Measurements from ENCODE around the gene TRIM10.
A peak's percentile ranks its signal among the peaks of the same experiment; 100 is the strongest.
"Not testable (repeated sequence)": the region's sequence is repeated elsewhere in the genome, so short reads cannot be mapped to it uniquely, and the experiment has no call there.

TRIM10 gene

DNA sequence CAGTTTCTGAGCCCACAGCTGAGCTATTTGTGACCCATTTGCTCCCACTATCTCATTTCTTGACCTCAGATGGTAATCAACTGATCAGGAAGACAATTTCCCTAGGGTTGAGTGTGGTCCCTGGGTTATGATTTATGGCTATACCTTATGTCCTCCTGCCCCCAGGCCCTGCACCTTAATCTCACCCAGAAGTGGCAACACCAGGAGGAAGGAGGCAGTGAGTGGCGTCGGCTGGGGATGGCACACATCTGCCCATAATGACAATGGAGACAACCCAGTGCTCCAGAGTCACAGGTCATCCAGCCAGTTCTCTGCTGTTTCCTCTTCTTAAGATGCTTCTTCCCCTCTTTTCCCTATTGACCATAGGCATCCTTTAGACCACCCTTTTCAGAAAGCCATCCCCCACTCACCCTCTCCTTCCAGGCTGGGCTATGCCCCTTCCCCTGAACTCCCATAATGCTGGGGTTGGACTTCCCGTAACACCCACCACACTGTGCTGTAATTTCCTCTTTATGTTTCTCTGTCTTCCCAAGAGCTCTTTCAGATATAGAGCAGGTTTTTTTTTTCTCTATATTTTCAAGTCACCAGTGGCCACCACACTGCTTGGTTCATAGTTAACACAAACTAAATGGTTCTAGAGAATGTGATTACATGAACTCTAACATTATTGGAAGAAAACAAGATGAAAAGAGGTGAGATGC is 8.0 kb downstream of the TRIM10 start:
- no peak for DNase-seq

DNA sequence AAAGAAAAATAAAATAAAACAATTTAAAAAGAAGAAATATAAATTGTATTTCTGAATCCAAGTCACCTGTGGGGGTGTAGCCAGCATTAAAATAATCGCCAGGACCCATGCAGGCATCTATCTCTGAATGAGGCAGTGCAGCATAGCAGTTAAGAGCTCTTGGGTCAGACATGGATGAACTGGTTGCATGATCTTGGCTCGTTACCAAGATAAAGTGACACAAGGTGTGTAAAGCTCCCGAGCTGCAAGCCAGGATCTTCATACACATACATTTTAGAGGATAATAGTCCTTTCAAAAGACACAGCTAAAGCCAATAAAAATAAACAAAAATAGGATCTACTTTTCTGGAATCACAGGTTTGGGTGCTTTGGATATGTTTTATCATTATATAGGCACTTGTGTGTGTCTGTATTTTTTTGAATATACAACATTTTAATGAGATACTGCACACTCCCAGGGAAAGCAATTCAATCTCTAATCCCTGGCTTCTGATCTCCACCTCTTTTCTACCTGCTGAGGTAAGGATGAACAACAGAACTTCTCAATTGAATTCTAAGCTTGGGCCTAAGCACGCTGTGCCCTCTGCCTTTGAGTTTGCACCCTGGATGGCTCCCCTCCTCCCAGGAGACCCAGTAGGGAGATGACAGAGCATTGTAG is 8.9 kb downstream of the TRIM10 start:
- no peak for DNase-seq

DNA sequence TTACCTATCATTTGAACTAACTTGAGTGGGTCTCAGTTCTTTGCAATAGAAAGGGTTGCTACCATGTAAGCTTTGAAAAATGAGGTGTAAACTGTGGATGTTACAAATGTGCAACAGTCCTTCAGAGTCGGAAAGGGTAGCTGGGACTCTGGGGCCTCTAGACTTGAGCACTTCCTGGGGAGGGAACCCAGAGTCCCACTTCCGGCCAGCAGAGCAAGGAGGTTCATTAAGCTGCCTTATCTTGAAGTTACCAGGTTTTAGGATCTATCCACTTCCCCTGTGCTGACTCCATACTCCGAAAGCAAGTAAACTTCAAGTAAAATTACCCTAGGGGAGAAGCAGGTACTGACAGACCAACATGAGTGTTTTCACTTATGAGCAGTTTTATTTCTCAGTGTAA is 9.4 kb downstream of the TRIM10 start:
- DNase-seq = no peak

DNA sequence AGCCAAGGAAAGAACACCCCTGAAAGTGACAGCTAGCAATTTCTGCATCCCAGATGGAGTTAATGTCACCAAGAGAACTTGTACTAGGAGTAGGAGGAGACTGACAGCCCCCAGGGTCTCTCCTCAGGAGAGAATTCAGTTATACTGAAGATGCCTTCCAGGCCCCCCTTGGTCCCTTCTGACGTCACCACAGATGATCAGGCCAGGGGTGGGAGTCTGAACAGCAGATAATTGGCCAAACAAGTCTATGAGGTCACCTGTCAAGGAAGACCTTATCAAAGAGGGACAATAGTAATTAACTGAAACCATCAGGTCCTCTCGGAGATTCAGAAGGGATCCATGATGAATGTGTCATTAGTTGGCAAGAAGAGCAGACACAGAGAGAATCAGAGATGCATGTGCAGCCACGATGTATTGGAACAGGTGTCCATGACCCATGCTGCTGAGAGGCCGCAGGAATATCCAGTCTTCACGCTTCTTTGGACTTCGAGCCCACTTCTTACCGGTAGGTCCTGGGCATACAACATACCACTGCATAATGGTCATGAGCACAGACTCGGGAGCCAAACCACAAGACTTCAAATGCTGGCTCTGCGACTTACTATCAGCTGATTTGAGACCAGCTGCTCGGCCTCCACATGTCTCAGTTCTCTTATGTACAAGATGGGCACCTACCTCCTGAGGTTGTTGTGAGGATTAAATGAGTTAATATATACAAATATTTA is 10.2 kb downstream of the TRIM10 start:
- no peak for DNase-seq

DNA sequence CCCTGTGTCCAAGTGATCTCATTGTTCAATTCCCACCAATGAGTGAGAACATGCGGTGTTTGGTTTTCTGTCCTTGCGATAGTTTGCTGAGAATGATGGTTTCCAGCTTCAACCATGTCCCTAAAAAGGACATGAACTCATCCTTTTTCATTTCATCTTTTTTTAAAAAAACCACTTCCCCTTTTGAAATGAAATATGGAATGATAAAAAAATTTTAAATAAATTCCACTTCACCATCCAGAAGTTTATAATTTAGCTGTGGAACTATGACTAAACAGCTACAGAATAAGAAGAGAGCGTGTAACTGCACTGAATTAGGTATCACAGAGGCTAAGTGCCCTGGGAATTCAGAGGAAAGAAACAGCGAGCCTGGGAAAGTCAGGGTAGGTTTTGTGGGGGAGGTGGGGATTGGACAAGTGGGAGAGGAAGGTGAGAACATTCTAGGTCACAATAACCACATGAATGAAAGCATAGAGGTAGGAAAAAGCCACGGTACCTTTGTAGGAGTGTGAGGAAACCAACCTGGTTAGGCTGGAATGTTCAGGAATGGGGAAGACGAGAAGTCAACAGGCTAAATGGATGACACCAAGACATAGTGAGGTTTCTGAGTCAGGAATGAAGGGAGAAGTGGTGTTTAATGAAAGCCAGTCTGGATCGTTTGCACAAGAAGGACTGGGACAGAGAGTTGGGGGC is 11.0 kb downstream of the TRIM10 start:
- no peak for DNase-seq

DNA sequence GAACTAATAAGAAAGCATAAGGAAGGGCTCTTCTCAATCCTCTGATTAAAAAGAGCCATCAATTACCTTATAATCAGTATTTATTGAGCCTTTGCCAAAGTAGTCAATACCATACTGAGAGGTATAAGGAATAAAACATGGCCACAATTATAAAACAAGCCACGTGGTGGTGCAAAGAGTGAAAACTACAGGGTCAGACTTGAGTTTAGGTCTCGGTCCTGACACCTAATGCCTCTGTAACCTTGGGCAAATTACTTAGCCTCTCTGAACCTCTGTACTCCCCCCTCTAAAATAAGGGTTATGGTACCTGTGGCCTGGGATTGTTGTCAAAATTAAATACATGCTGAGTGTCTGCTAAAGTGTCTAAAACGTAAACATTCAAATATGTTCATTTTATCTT is 11.8 kb downstream of the TRIM10 start:
- no peak for DNase-seq

DNA sequence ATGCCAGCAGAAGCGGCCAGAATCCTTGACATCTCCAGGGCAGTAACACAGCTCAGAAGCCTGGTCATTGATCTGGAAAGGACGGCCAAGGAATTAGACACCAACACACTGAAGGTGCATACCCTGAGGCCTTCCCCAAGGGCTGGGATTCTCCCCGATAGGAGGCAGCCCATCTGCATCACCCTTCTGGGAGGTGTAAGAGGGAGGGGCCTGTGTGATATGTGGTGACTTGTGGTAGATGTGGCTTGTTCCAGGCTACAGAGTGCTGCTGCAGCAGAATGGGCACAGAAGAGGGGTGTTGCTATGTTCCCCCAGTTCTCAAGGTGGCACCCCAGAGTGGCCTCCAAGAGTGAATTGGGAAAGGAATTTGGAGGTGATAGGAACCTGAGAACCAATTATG is 13.9 kb downstream of the TRIM10 start:
- DNase-seq = no peak

DNA sequence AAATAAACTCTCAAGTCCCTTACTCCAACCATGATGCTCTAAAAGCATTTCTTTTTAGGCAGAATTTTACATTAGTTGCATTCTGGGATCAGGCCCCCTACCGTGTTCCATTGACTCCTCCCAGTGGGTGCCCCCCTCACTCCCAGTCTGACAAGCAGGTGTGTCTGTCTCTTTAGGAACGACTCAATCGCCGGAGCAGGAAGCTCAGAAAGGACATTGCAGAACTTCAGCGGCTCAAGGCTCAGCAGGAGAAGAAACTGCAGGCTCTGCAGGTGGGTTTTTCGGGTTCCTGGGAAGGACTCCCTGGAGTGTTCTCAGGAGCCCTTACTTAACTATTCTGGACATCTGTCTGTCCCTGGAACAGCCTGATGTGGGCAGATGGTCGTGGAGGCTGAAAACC is 15.2 kb downstream of the TRIM10 start:
- no peak for DNase-seq

DNA sequence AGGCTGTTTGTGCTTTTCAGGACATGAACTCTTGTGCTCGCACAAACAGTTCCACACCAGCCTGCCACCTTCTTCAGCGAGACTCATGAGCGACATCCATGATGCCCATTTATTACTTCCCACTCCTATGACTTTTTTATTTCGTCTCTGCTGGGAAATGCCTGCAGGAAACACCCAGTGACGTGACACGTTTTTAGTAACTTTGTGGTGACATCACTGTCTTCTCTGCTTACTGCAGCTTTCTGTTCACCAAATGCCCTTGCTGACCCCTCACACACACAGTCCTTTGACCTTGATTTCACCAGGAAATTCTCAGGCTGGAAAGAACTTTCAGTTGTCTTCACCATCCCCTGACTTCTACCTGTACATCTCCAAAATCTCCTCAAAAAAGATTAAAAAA is 16.2 kb downstream of the TRIM10 start:
- no peak for DNase-seq

DNA sequence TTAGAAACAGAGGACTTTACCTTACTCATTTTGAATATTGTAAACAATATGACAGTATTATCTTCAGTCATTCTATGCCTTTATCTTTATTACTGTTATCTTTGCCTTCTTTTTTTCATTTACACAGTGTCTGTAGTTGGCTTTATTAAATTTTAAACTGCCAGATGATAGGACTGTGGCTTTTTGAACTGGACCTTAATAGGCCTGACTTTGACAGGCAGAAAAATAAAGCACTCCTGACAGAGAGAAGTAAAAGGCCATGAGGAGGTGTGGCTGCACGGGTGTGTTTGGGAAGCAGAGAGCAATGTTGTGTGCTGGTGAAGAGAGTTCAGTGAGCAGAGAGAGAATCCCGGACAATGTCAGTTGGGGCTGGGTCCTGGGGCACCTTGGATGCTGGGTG is 17.2 kb downstream of the TRIM10 start:
- DNase-seq = no peak

DNA sequence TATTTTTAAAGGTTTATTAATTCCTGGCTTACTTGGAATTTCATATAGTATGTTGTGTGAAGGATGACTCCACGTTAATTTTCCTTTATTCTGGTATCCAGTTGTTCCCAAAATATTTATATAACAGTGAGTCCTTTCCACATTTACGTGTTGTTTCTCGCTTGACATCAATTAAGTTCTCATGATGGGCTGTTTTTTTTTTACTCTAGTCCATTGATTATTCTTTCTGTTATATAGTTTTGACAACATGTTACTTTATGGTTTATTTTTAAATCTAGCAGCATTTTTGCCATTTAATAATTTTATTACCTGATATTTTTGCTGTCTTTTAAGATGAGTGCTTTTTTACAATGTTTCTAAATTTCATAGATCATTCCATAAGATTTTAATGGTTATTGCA is 18.3 kb downstream of the TRIM10 start:
- no peak for DNase-seq

DNA sequence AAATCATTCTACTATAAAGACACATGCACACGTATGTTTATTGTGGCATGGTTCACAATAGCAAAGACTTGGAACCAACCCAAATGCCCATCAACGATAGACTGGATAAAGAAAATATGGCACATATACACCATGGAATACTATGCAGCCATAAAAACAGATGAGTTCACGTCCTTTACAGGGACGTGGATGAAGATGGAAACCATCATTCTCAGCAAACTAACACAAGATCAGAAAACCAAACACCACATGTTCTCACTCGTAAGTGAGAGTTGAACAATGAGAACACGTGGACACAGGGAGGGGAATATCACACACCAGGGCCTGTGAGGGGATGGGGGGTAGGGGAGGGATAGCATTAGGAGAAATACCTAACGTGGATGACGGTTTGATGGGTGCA is 20.8 kb downstream of the TRIM10 start:
- not testable (repeated sequence) for DNase-seq

DNA sequence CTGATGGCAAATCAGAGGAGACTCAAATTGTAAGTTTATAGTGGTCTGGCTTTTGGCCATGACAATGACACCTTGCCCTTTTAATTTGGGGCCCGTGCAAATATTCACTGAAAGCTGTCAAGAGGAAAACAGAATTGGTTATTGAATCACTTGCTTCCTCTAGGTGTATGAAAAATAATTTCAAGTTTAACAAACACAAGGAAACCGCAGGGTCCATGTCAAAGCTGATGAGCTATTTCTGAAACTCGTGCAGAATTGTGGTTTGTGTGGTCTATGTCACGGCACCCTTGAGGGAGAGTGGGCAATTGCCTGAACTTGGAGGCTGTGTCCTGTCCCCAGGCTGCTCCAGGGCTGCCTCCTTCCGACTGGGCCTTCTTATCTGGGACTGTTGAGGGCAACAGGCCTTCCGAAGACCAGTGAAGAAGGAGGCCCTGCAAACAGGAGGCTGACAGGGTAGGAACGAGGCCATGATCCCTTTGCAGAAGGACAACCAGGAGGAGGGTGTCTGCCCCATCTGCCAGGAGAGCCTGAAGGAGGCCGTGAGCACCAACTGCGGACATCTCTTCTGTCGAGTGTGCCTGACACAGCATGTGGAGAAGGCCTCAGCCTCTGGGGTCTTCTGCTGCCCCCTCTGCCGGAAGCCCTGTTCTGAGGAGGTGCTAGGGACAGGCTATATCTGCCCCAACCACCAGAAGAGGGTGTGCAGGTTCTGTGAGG is 24.3 kb downstream of the TRIM10 start:
- DNase-seq = no peak

DNA sequence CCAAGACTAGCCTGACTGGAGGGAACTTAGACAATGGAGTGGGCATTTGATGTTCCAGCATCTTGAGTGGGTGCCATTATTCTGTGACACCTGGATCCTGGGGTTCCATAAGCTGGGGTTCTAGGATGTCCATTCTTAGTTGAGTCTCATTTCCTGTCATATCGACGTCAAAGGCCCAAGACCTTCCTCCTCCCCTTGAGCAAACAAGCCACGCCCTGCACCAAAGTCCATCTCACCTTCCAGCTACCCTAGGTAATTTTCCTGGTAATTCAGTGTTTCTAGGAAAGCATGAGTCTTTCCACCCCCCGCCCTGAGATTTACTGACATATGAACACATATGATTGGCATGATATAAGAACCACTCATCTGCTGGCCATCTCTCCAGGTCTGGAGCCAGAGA is 25.3 kb downstream of the TRIM10 start, which contains the start of gene TRIM40:
TRIM40 (plus strand) TSS at position 384 of the 400 bp plus-strand sequence. CDS start 897 bp downstream, outside the sequence.
- DNase-seq = no peak

DNA sequence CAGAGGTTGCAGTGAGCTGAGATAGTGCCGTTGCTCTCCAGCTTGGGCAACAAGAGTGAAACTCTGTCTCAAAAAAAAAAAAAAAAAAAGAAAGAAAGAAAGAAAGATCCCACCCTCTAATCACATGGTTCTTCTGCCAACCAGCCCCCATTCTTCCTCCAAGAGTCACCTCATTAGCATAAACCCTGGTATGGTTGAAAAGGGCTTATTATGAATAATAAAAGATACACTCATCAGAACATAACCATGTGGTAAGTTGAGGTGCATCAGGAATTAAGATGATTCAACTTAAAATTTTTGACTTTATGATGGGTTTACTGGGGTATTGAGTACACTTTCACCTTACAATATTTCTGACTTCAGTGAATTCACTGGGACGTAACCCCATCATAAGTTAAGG is 25.9 kb downstream of the TRIM10 start:
- DNase-seq = no peak

DNA sequence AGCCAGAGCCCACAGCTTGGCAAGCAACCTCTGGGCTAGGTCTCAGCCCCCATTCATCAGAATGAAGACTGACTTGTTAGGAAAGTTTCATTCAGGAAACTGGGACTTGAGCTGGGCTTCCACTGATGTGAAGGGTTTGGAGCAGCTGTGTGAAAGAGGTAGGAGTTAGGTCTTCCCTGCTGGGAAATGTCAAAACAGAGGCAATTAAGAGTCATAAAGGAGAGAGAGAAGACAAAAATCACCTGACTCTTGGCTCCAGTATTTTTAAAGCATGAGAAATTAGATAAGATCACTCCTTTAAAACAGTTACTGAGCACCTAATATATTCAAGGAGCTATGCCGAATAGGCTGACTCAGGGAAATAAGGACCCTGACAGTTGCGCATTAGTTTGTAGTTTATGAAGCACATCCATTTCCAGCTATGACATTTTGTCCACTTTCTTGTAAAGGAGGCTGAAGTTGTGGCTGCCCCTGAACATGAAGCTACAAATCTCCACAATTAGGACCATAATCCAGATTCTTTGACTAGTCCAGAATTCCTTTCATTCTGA is 29.0 kb downstream of the TRIM10 start:
- no peak for DNase-seq

DNA sequence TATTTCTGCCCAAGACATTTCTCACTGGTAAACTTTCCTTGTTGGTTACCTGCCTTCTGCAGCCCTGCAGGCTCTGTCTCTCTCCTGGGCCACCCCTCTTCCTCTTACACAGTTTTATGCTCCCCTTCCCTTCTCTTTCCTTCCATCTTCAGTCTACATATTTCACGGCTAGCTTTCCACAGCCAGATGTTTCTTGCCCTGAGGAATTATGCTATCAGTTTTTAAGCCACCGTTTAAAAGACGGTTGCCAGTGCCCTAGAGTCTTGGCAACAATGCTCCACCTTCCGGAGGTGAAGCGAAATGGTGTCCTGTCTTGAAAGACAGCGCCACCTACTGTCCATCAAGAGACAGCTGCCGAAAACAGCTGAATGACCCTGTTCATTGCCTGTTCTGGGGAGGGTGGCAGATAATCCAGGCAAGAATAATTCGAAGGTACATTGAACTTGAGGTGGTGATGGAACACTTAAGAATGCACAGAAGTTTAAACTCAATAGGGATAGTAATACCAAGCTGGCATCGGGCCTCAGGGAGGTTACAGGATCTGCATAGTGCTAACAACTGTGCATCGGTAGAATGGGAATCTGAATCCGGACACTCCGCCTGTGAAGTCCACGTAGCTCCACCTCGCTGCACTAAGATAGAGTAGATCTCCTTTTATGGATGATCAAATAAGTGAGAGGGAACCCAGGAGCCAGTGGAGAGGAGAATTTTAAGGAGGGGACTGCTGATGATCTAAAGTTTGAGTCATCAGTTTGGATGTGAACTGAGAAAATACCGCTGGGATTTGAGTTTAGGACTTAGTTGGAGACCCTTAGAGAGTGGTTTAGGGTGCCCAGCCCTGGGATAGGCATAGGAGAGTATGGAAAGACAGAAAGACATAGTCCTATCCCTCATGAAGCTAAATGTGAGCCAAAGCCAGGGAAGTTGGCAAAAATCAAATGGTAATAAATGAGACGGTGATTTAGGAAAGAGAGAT is 29.8 kb downstream of the TRIM10 start:
- peak; percentile 78 for DNase-seq

DNA sequence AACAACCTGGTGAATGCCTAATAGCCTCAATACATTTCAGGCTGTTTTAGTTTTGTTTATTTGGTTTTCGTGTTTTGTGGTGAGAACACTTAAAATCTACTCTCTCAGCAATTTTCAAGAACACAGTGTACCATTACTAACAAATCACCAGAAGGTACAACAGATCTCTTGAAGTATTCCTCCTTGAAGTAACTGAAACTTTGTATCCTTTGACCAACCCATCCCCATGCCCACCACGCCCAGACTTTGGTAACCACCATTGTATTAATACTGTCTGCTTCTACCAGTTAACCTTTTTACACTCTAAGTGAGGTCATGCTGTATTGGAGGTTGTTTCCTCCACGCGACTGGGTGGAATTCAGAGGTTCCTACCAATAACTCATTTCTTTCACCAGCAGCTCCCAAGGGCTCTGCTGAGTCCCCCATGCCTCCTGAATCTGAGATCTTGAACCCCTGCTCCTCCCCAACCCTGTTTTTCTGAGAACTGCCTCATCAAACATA is 30.8 kb downstream of the TRIM10 start:
- DNase-seq = no peak

DNA sequence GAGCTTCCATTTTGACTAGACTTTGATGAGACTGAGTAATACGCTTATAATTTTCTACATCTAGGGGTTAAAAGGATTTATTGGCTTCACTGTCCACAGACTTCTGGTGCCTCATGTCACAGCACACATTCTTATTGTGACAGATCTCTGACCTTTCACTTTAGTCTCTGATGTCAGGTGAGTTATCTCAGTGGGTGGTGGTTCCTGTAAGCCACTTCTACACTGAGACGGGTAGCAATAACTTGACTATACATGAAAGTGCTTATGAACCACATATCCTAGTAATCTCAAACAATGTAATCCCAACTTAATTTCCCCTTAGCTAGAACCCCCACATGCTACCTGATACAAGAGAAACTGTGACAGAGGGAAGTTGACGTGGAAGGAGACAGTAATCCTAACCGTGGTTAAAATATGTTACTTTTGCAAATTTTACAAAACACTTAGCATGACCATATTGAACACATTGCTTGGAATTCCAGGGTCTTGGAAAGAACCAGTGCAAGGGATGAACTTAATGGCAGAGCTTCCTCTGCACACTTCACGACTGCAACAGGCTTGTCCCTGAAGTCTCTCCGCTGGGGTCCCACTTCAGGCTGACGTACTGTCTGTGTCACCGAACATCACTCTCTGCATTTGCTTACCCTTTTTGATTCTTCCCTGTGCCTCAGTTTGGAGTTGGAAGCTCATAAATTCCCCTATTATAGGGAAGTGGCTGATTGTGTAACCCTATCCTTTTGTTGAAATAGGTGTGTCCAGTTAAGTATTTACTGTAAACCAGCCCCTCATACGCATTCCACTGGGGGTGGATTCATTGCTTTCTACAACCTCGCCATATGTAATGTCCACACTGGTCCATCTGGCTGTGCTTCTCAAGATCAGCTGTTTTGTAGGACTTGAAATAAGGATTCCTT is 31.5 kb downstream of the TRIM10 start:
- no peak for DNase-seq

Measured in fibroblast of skin of right quadriceps (primary cell).